ENCODE measurements around the gene TPPP3.

Gene TPPP3

DNA sequence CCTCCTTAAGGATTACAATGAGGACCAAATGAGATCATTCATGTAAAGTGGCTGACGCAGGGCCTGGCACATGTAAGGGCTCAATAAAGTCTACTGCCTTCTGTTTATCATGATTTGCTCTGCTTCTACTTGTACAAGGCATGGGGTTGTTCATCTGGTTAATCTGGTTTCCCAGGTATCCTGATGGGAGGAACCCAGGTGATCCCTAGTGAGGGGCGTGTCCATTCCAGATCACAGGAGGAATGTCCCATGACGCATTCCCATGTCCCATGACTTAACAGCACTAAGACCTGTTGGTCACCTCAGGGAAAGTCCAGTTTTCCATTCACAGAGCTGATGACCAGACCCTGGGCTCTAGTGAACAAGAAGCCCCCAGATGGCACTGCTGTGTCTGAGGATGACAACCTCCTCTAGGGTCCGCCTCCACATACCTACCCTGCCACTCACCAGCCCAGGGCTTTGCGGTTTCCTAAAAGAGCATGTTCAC is 11.5 kb upstream of the TPPP3 start:
- CTCF ChIA-PET: interaction anchor here (0.9 kb wide), 1 partner anchor 12 kb away, joined by 4 read pairs; the partner anchor contains the start of gene ZDHHC1
- no peak for DNase-seq (ENCODE audit: extremely low spot score)
- no peak for TF ChIP-seq ZNF384 (IDR thresholded peaks at IDR 0.05)
- no peak for TF ChIP-seq FOXM1 (IDR thresholded peaks at IDR 0.05; ENCODE audit: borderline replicate concordance)
- no peak for TF ChIP-seq ELF4 (IDR thresholded peaks at IDR 0.05)
- TF ChIP-seq FOXA1 (IDR thresholded peaks at IDR 0.05): no peak
- no peak for TF ChIP-seq LEF1 (IDR thresholded peaks at IDR 0.05; ENCODE audit: borderline replicate concordance)
- no peak for TF ChIP-seq HDGF (IDR thresholded peaks at IDR 0.05; ENCODE audit: borderline replicate concordance)
- TF ChIP-seq CTBP1 (IDR thresholded peaks at IDR 0.05; ENCODE audit: borderline replicate concordance): no peak
- TF ChIP-seq SP1 (IDR thresholded peaks at IDR 0.05): no peak
- TF ChIP-seq SUZ12 (IDR thresholded peaks at IDR 0.05): no peak
- TF ChIP-seq, protein P1, sequence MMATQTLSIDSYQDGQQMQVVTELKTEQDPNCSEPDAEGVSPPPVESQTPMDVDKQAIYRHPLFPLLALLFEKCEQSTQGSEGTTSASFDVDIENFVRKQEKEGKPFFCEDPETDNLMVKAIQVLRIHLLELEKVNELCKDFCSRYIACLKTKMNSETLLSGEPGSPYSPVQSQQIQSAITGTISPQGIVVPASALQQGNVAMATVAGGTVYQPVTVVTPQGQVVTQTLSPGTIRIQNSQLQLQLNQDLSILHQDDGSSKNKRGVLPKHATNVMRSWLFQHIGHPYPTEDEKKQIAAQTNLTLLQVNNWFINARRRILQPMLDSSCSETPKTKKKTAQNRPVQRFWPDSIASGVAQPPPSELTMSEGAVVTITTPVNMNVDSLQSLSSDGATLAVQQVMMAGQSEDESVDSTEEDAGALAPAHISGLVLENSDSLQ (IDR thresholded peaks at IDR 0.05): no peak
- TF ChIP-seq FOXK2 (IDR thresholded peaks at IDR 0.05): no peak
- TF ChIP-seq NFRKB (IDR thresholded peaks at IDR 0.05): no peak
- no peak for TF ChIP-seq L3MBTL2 (conservative IDR thresholded peaks at IDR 0.05)
- no peak for TF ChIP-seq TARDBP (IDR thresholded peaks at IDR 0.05)
- POLR2A ChIA-PET: no interaction called here

DNA sequence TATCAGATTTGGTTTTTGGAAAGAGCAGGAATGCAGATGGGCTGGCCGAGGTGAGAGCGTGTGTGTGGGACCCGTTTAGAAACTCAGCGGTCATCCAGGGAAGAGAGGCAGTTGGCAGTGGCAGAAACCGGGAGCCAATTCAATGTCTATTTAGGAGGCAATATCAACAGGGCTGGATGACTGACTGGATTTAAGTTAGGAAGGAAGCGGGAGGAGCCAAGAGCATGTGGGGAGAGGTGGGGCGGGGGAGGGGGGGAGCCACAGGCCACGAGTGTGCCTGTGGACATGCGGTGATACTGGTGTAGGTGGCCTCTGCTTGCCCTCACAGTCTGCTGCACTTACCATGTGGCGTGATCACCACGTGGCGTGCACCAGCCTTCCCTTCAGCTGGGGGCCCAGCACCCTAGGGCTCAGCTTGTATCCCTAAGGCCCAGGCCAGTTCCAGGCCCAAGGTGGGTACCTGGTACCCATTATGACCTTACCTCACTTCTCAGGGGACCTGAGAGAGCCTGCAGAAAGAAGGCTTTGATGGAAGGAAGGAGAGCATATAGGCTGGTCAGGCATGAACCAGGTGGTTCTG is 10.8 kb upstream of the TPPP3 start:
- TF ChIP-seq ARNT (IDR thresholded peaks at IDR 0.05) (no peak), FOXK2 (IDR thresholded peaks at IDR 0.05) (no peak), NFRKB (IDR thresholded peaks at IDR 0.05) (no peak), LEF1 (IDR thresholded peaks at IDR 0.05; ENCODE audit: borderline replicate concordance) (no peak)
- DNase-seq (ENCODE audit: extremely low spot score): no peak
- CTCF ChIA-PET: no interaction called here
- POLR2A ChIA-PET: no interaction called here

DNA sequence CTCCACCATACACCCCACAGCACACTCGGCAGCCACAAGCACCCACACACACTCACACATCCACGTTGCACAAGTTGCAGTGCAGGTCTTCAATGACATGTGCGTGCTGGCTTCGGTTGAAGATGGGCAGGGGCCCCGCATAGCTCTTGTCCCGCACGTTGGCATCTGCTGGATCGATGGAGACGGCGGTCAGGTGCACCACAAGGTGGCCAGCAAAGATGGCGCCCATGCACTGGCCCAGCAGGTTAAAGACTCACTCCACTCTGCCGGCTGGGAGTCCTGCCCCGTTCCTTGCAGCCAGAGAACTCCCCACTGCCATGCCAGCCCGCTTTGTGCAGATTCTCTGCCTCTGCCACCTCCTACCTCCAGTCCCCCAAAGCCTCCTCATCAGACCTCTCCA is 7.6 kb upstream of the TPPP3 start:
- DNase-seq (ENCODE audit: extremely low spot score): no peak
- TF ChIP-seq BHLHE40 (IDR thresholded peaks at IDR 0.05; ENCODE audit: borderline replicate concordance) (no peak), FOXK2 (IDR thresholded peaks at IDR 0.05) (no peak), SUZ12 (IDR thresholded peaks at IDR 0.05) (no peak), NFRKB (IDR thresholded peaks at IDR 0.05) (no peak), ARNT (IDR thresholded peaks at IDR 0.05) (no peak), SP1 (IDR thresholded peaks at IDR 0.05) (no peak), TARDBP (IDR thresholded peaks at IDR 0.05) (no peak), FOXM1 (IDR thresholded peaks at IDR 0.05; ENCODE audit: borderline replicate concordance) (no peak), ELF4 (IDR thresholded peaks at IDR 0.05) (no peak), L3MBTL2 (conservative IDR thresholded peaks at IDR 0.05) (no peak), LEF1 (IDR thresholded peaks at IDR 0.05; ENCODE audit: borderline replicate concordance) (no peak), HDGF (IDR thresholded peaks at IDR 0.05; ENCODE audit: borderline replicate concordance) (no peak)
- TF ChIP-seq, protein P1 (IDR thresholded peaks at IDR 0.05): no peak
- CTCF ChIA-PET: interaction anchor here (0.7 kb wide), 1 partner anchor 125 kb away, joined by 3 read pairs; no protein-coding TSS in a partner anchor
- POLR2A ChIA-PET: no interaction called here

DNA sequence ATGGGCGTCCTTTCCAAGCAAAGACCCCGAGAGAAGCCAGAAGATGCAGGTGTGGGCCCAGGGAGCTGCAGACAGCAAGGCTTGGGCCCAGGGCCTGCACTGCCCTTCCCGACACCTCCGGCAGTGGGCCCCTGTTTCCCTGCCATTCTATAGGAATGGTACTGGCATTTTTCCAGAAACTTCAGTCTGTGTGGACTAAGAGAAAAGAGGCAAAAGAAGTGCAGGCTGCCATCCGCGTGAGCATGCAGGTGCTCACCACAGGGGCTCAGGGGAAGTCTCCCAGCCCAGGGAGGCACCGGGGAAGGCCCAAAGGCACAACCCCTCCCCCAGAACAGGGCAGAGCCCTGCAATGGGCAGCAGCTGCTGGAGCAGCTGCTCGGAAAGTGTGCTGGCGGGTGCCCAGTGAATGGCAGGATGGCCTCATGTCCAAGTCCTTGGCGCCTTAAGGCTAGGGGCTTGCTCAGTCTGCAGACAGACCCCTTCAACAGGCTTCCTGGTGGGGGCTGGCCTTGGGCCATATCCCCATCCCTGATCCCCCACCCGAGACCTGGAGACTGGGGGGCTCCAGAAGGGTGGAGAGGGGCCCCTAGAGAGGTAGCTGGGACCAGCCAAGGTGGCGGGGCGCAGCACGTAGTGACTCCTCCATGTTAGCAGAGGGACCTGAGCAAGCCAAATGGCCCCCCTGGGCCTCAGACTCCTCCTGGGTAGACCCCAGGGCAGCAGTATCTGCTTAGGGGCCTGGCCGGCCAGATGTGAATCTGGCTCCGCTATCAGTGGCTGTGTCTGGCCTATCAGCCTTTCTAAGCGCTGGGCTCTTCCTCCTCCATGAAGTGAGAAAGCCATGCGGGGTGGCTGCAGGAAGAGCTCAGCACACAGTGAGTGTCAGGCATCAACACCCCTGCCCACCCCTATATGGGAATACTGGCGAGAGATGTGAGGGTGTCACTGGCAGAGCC is 6.7 kb upstream of the TPPP3 start:
- TF ChIP-seq L3MBTL2 (conservative IDR thresholded peaks at IDR 0.05): no peak
- TF ChIP-seq SP1 (IDR thresholded peaks at IDR 0.05): no peak
- TF ChIP-seq NFRKB (IDR thresholded peaks at IDR 0.05): no peak
- TF ChIP-seq, protein P1 (IDR thresholded peaks at IDR 0.05): no peak
- no peak for TF ChIP-seq LEF1 (IDR thresholded peaks at IDR 0.05; ENCODE audit: borderline replicate concordance)
- TF ChIP-seq CTBP1 (IDR thresholded peaks at IDR 0.05; ENCODE audit: borderline replicate concordance): no peak
- TF ChIP-seq ZNF384 (IDR thresholded peaks at IDR 0.05): no peak
- no peak for TF ChIP-seq TARDBP (IDR thresholded peaks at IDR 0.05)
- TF ChIP-seq ARNT (IDR thresholded peaks at IDR 0.05): no peak
- no peak for TF ChIP-seq SUZ12 (IDR thresholded peaks at IDR 0.05)
- TF ChIP-seq ELF4 (IDR thresholded peaks at IDR 0.05): no peak
- TF ChIP-seq FOXA1 (IDR thresholded peaks at IDR 0.05): no peak
- no peak for TF ChIP-seq BHLHE40 (IDR thresholded peaks at IDR 0.05; ENCODE audit: borderline replicate concordance)
- no peak for TF ChIP-seq FOXM1 (IDR thresholded peaks at IDR 0.05; ENCODE audit: borderline replicate concordance)
- no peak for TF ChIP-seq HDGF (IDR thresholded peaks at IDR 0.05; ENCODE audit: borderline replicate concordance)
- no peak for TF ChIP-seq FOXK2 (IDR thresholded peaks at IDR 0.05)
- POLR2A ChIA-PET: no interaction called here
- CTCF ChIA-PET: interaction anchor here (1.1 kb wide), 1 partner anchor 30 kb away, joined by 3 read pairs; no protein-coding TSS in a partner anchor
- DNase-seq (ENCODE audit: extremely low spot score): no peak

DNA sequence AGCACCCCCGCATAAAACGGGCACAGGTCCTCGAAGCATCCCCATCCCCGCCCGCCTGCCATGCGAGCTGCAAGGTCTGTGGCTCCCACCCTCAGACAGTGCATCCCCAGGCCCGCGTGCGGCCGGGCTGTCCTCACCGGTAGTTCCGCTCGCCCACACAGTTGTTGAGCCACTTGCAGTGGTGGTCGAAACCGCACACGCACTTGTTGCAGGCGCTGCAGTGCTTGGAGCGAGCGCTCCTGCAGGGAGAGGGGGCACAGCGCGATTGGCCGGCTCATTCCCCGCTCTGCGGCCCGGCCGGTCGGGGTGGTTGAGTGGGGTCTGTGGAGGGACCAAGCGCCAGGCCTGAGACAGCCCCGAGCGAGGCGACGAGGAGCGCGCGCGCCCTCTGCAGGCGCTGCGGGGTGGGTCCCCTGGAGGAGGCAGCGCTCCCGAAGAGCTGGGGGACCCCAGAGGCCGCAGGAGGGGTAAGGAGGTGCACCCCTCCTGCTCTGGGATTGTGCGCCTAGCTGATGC is 6.0 kb upstream of the TPPP3 start:
- POLR2A ChIA-PET: no interaction called here
- CTCF ChIA-PET: interaction anchor here (0.6 to 1.1 kb wide), 2 partner anchors 30 to 33 kb away, joined by 3 read pairs; no protein-coding TSS in a partner anchor
- no peak for DNase-seq (ENCODE audit: extremely low spot score)
- no peak for TF ChIP-seq SUZ12 (IDR thresholded peaks at IDR 0.05)

Measured in HEK293T (cell line).